ENCODE data around the gene SYNPO.

- TF ChIP-seq CTCF (IDR thresholded peaks at IDR 0.05; ENCODE audit: insufficient read depth, low read length, poor library complexity, severe bottlenecking): no peak
- TF ChIP-seq EZH2phosphoT487 (conservative IDR thresholded peaks at IDR 0.05; ENCODE audit: low read length): no peak
These were observed 49.3 kb upstream of the SYNPO start for GRCh38 chr5:150590979-150591695.
